T1000 (cell line): ENCODE measurements around the gene TRPV4.
A peak's percentile ranks its signal among the peaks of the same experiment; 100 is the strongest.

ENCODE experiments used
- DNase-seq: peaks from one replicate; lab custom pipeline; 2025; ENCODE audit warnings: mixed read lengths; lab: John Stamatoyannopoulos, UW

TRPV4 gene

GRCh38 chr12:109804820-109805761 lies 28.1 kb downstream of the TRPV4 start:
- peak; percentile 32 for DNase-seq

DNA sequence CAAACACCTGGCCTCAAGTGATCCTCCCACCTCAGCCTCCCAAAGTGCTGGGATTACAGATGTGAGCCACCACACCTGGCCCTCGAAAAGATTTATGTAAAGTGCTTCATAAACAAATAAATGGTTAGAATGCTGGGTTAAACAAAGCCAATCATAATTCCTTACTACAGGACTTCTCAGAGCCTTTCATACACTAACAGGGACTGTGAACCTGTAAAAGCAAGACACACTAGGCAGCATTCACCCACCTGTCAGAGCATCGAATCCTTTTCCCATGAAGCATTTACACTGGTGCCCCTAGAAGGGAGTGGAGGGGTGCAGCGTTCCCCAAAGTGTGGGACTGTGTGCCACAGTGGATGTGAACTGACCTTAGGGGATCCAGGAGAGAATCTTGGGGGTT lies 29.5 kb downstream of the TRPV4 start:
- DNase-seq: no peak

GRCh38 chr12:109802828-109803227 lies 30.4 kb downstream of the TRPV4 start:
- DNase-seq: no peak

DNA sequence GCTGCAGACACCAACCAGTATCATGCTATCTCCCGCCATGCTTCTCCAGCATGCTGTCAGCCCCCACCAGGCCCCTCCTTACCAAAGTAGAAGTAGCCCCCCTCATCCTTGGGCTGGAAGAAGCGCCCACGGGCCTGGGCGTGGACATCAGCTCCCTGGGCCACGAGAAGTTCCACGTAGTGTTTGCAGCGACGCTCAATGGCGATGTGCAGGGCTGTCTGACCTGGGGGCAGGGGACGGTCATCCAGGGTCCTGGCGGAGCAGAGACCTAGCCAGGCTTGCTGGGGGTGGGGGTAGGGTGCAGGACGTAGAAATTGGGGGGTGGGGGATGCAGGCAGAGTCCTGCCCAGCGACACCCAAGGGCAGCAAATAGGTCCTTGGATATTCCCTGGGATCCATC lies 32.7 kb downstream of the TRPV4 start:
- no peak for DNase-seq

DNA sequence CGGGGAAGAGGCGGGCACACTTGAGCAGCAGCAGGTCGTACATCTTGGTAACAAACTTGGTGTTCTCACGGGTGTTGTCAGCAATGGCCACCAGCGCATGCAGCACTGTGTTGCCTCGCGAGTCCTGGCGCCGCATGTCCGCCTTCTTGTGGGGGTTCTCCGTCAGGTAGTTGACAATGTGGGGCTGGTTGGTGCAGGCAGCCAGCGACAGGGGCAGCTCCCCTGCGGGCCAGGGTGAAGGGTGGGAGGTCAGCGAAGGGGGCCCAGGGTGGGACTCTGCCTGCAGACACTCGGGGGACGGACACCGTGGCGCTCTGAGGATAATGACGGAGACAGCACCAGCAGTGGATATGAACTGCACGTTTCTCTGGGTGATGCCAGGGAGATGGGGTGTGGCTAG lies 34.5 kb downstream of the TRPV4 start:
- no peak for DNase-seq

- no peak for DNase-seq
Measured at GRCh38 chr12:109797905-109798669, 35.1 kb downstream of the TRPV4 start.

- no peak for DNase-seq
Measured at GRCh38 chr12:109796057-109796456, 37.1 kb downstream of the TRPV4 start.

GRCh38 chr12:109795023-109795422 lies 38.2 kb downstream of the TRPV4 start:
- no peak for DNase-seq

DNA sequence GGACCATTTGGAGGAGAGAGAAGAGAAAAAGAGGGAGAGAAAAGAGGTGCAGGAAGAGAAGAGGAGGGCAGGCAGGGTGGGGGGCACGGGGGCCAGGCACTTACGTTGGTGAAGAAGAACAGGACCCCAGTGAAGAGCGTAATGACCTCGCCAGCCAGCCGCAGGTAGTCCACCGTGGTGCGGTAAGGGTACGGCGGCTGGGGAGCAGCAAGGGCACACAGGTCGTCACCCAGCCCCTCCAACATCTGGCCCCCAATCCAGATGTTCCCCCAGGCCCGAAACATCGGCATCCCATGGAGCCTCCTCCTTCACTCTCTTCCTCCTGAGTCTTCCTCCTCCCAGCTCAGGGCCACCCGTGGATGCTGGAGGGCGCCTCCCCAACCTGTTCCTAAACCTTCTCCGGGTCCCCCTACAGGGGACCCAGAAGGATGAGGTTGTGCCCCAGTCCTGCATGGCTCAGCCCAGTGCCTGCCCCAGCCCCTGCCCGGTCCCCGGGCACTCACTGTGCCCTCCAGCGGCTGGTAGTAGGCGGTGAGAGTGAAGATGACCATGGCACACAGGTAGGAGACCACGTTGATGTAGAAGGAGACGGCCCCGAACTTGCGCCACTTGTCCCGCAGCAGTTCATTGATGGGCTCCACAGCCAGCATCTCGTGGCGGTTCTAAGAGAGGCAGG lies 39.2 kb downstream of the TRPV4 start:
- DNase-seq: no peak

DNA sequence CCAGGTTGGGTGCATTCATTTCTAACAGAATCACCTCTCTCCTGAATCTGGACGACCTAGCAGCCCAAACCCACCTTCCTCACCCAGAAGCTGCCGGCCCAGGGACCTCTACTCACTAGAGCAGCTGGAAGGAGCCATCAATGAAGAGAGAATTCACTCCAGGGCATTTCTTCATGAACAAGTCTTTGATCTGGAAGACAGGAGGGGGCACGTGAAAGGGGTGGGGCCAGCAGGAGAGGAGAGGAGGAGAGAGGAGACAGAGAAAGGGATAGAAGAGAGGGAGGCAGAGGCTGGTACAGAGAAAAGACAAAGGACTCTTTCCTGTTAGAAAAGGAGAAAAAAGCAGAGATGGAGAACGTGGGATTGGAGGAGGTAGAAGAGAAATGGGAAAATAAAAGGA lies 39.8 kb downstream of the TRPV4 start:
- DNase-seq: no peak

GRCh38 chr12:109792992-109793391 lies 40.2 kb downstream of the TRPV4 start:
- DNase-seq: no peak

DNA sequence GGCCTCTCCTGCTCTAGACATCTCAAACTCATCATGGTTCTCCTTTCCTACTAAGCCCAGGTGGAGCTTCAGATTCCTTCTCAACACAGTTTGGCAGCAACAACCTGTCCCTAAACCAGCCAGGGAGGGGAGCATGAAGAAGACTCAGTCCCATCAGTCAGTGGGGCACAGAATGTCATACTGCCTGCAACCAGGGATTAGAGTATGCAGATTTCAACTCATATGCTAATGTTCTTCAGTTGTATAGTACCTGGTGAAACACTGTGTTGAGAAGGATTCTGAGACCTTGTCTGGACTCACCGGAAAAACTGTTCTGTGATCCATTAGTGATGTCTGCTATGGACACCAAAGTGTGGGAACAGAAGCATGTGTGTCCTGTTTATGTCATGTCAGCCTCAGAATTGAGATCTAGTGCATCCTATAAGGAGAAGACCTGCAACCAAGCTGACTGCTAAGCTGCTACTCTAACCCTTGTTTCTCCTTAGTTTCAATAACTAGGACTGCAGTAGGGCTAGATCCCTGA lies 43.6 kb downstream of the TRPV4 start:
- no peak for DNase-seq

- DNase-seq: no peak
Measured at GRCh38 chr12:109786799-109787198, 46.4 kb downstream of the TRPV4 start.

- no peak for DNase-seq
Measured at GRCh38 chr12:109785854-109786253, 47.3 kb downstream of the TRPV4 start.

GRCh38 chr12:109783965-109784244 lies 49.3 kb downstream of the TRPV4 start:
- DNase-seq: no peak

- DNase-seq: no peak
Measured at GRCh38 chr12:109783135-109783964, 49.8 kb downstream of the TRPV4 start.

GRCh38 chr12:109782326-109782703 lies 50.9 kb downstream of the TRPV4 start:
- no peak for DNase-seq

- no peak for DNase-seq
Measured at GRCh38 chr12:109781668-109782325, 51.4 kb downstream of the TRPV4 start.

DNA sequence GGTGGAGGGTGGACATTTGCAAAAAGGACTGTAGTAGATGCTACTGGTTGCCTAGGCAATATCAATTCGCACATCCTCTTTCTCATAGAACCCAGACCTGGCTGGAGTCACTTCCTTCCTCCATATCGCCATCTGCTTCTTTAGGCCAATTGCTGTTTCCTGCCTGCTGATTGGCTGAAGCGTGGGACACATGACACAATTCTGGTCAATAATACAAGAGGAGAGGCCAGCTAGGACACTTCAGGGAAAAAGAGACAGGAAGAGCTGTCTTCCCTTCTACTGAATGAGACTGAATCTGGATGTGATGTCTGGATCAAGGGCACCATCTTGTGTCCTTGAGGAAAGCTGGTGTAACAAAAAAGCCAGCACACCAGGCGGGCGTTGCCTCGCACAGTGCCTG lies 53.8 kb downstream of the TRPV4 start:
- DNase-seq: no peak

DNA sequence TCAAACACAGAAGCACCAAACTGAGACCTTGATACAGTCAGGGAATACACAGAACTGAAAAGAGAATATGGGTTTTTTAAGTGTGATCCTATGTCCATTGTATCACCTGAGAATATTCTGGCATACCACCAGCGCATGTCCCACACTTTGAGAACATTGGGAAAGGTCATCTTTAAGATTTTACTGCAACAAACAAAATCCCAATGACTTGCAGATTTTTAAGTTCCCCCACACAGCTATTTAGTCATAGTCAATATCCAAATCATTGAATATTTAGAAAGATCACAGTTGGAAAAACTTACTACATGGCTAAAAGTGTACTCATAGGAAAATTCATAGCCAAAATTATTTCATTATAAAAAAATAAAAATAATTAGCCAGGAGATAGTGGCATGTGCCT lies 54.5 kb downstream of the TRPV4 start:
- DNase-seq: no peak

GRCh38 chr12:109777544-109777943 lies 55.7 kb downstream of the TRPV4 start:
- peak; percentile 14 for DNase-seq
